ENCODE results near the gene TEF.

GRCh38 chr22:41380993-41381328, 781 bp upstream of the TEF start:
- TF ChIP-seq CTCF (IDR thresholded peaks at IDR 0.05; ENCODE audit: poor library complexity) (no peak), EZH2 (IDR thresholded peaks at IDR 0.05; ENCODE audit: borderline replicate concordance) (no peak)
